Psoas muscle (tissue), 8 donors: ENCODE measurements around the gene CDV3. TPM values are rescaled to one million over a fixed set of nuclear protein-coding genes. Genes with fewer than 3 reads are reported as not detected.

Source experiments
- ATAC-seq, 4 donors: fragments of 200-7000 bp; cut with Tn5 transposase; one replicate each; pipeline ENCODE4 v1.9.1; 2020; ENCODE audit warnings: moderate library complexity in 3 of 4, mild to moderate bottlenecking in 2 of 4
- DNase-seq, 2 donors: peaks; one replicate each; pipeline ENCODE4 v3.0.0-alpha.2; 2020
- H3K27ac ChIP-seq: fragments of 200-600 bp; one replicate; pipeline ENCODE4 v1.8.0; 2022
- H3K27me3 ChIP-seq, 3 donors: fragments of 200-600 bp in 1 of 3; one replicate each; pipeline versions ENCODE4 v1.6.1 to v1.8.0; 2013 to 2022; ENCODE audit warnings: low read length in 2 of 3, mild to moderate bottlenecking in 2 of 3, moderate library complexity in 1 of 3; ENCODE audit not compliant: insufficient read depth in 3 of 3
- H3K36me3 ChIP-seq, 2 donors: fragments of 200-600 bp in 1 of 2; one replicate each; pipeline versions ENCODE4 v1.6.1 to v1.8.0; 2013 to 2022; ENCODE audit warnings: low read depth in 1 of 2, mild to moderate bottlenecking in 1 of 2, moderate library complexity in 1 of 2; ENCODE audit not compliant: insufficient read depth in 1 of 2
- H3K4me1 ChIP-seq: fragments of 200-600 bp; one replicate; pipeline ENCODE4 v1.8.0; 2022
- H3K4me3 ChIP-seq: fragments of 200-600 bp; one replicate; pipeline ENCODE4 v1.8.0; 2022; ENCODE audit warnings: mild to moderate bottlenecking
- H3K9me3 ChIP-seq: fragments of 200-600 bp; one replicate; pipeline ENCODE4 v1.8.0; 2022
- CTCF ChIP-seq: fragments of 200-600 bp; IDR thresholded peaks from one replicate; pipeline ENCODE4 v1.8.0; 2022; ENCODE audit warnings: antibody characterized with exemption
- WGBS, 3 donors: extraction: QIAGEN DNeasy Blood & Tissue Kit; methylation state at CpG; one replicate each; pipeline versions ENCODE4 v1.1.6 to v1.1.7; 2013; 5-methylcytosine and 5-hydroxymethylcytosine counted together
- intact Hi-C, 2 donors: fragments of 100-400 bp; cut with DNase I; formaldehyde crosslinking; loops; one replicate each; pipeline versions ENCODE4 v1.11.0 to v1.14.2; 2022
- polyA plus RNA-seq, 3 donors: library from polyadenylated mRNA; stranded (reverse); fragments of 200-250 nt; gene quantifications; one replicate each; pipeline ENCODE4 v1.2.3, GENCODE V29; 2013
- total RNA-seq, 4 donors: library from RNA; stranded (reverse); fragmentation: NEBNext Ultra II Directional in 2 of 4; extraction: Animal tissue kit (Norgen Biotek cat#: 25700) in 2 of 4; gene quantifications; one replicate each; pipeline versions ENCODE4 v1.2.1 to v1.2.4, GENCODE V29; 2021 to 2023
- donor health status: healthy with polysubstance abuse.
- donor health status: DM: no; HTN: no; CAD: no; lungs with moderate emphysema.
- donor health status: Bipolar disorder and iron deficiency.
- donor health status: healthy.
- donor health status: DM: yes; HTN: yes; CAD: no.
- donor health status: DM: no; HTN: no; CAD: no.
- donor health status: DM: no; HTN: no; CAD: no.
- donor health status: DM: yes; HTN: yes; CAD: no.

Gene CDV3
- total and polyA plus RNA-seq, 7 donors: 175 to 444 (median 319) TPM

GRCh38 chr3:133606902-133607301, 33.4 kb downstream of the CDV3 start:
- intact Hi-C loops: no loop called here
- TF ChIP-seq CTCF: no peak
- 98 to 99% (median 98%) methylated on average over 4 of the region's 4 CpGs for WGBS, 3 donors
- Histone ChIP-seq H3K9me3 (no peaks in the 10 kb centered on the region), H3K4me1 (no peaks in the 10 kb centered on the region), H3K36me3 (peaks cover 0 to 54% of the 10 kb centered on the region in 2 donors), H3K27me3 (no peaks in the 10 kb centered on the region), H3K4me3 (no peak overlapping the region), H3K27ac (no peak overlapping the region)
- DNase-seq: no peak
- no peak for ATAC-seq

- Histone ChIP-seq H3K4me3 (no peak overlapping the region), H3K36me3 (peaks cover 0 to 58% of the 10 kb centered on the region in 2 donors), H3K9me3 (no peaks in the 10 kb centered on the region), H3K4me1 (no peaks in the 10 kb centered on the region), H3K27ac (no peak overlapping the region), H3K27me3 (no peaks in the 10 kb centered on the region)
- 94 to 100% (median 99%) methylated on average over 1 of the region's 1 CpG for WGBS, 3 donors
- ATAC-seq (no peak), DNase-seq (no peak)
- TF ChIP-seq CTCF: no peak
- intact Hi-C loops: no loop called here
These were observed 34.3 kb downstream of the CDV3 start for GRCh38 chr3:133607816-133608215.

DNA sequence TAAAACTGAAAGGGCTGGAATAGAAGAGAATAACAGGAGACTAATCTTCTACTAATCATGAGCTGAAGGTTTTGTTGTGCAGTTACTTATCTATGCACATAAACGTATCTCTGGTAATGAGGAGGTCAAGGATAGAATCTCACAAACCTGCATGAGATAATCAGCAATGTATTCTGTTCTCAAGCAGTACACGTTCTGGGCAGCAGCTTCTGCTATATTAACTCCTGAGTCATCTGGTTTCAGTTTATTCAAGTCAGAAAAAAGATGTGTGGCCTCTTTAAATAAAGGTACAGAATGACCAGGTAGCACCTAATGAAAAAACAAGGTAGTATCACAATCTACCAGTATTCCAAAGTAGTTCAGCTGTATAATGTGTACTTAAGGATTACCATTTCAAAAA, 34.9 kb downstream of the CDV3 start:
- no peak overlapping the region for H3K27ac ChIP-seq
- no peaks in the 10 kb centered on the region for H3K27me3 ChIP-seq
- H3K36me3 ChIP-seq: peaks cover 0 to 58% of the 10 kb centered on the region in 2 donors
- DNase-seq (no peak), ATAC-seq (no peak)
- WGBS, 3 donors: 66 to 80% (median 74%) methylated on average over 2 of the region's 2 CpGs
- no peak overlapping the region for H3K4me3 ChIP-seq
- intact Hi-C loops: no loop called here
- TF ChIP-seq CTCF: no peak
- no peaks in the 10 kb centered on the region for H3K4me1 ChIP-seq
- H3K9me3 ChIP-seq: no peaks in the 10 kb centered on the region

DNA sequence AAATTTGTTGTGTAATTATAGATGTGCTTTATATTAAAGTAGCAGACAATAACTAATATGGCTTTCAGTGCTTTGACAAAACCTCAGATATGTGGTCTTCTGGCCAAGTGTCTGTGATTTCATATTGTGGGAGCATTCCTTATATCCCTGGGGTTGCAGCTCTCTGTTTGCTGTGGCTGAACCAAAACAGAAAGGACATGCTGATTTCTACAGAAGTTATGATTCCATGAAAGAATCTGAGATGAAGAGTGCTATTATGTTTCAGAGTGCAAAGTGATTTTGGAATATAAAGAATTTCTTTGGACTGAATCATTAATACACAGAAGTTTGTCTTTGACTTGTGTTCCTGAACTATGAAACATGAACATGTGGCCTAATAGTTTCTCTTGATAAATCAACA, 36.5 kb downstream of the CDV3 start:
- Histone ChIP-seq H3K9me3 (no peaks in the 10 kb centered on the region), H3K4me1 (no peaks in the 10 kb centered on the region), H3K27ac (no peak overlapping the region), H3K27me3 (no peaks in the 10 kb centered on the region), H3K4me3 (no peak overlapping the region), H3K36me3 (peaks cover 0 to 61% of the 10 kb centered on the region in 2 donors)
- no peak for ATAC-seq
- intact Hi-C loops: no loop called here
- DNase-seq: no peak
- no peak for TF ChIP-seq CTCF

DNA sequence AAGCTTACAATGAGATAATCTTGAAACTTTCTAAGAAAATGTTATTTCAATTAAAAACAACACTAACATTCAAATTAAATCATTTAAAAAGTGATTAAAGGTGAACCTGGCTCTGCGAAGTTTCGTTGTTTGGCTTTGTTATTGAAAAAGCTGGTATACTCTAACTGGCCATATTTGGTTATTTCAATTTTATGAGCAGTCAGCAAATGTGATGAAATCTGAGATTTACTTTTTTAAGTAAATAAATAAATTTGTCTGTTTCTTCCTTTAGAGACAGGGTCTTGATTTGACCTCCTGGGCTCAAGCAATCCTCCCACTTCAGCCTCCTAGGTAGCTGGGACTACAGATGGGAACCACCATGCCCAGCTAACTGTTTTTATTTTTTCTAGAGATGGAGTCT, 38.0 kb downstream of the CDV3 start:
- ATAC-seq (no peak), DNase-seq (no peak)
- Histone ChIP-seq H3K27ac (no peak overlapping the region), H3K4me3 (no peak overlapping the region), H3K9me3 (no peaks in the 10 kb centered on the region), H3K4me1 (no peaks in the 10 kb centered on the region), H3K27me3 (no peaks in the 10 kb centered on the region), H3K36me3 (peaks cover 0 to 73% of the 10 kb centered on the region in 2 donors)
- TF ChIP-seq CTCF: no peak
- 95 to 100% (median 97%) methylated on average over 2 of the region's 2 CpGs for WGBS, 3 donors
- intact Hi-C loops: no loop called here
